ENCODE results near the gene MUC12.

GRCh38 chr7:101017064-101017777, 47.9 kb downstream of the MUC12 start:
- TF ChIP-seq CTCF (IDR thresholded peaks at IDR 0.05 in 4 of 5, conservative IDR thresholded peaks at IDR 0.05 in 1 of 5), result no peak
- no peak for TF ChIP-seq POLR2A (IDR thresholded peaks at IDR 0.05)

All from gastrocnemius medialis (tissue), 4 donors.